ENCODE results near the gene ECSCR. TPM values are rescaled to one million over a fixed set of nuclear protein-coding genes. Genes with fewer than 3 reads are reported as not detected.
"Not testable (repeated sequence)": the region's sequence is repeated elsewhere in the genome, so short reads cannot be mapped to it uniquely, and the experiment has no call there.

ECSCR gene
- 10 to 100 TPM; 30.1 to 35.4 TPM for total RNA-seq

GRCh38 chr5:139462586-139463276, at the start of gene ECSCR:
TSS of gene ECSCR (minus strand) at chr5:139462743. CDS start at chr5:139462670, 73 bp downstream.
- Histone ChIP-seq H3K9me3 (no peaks in the 10 kb centered on the region), H3K4me3 (peak within 1 kb of the TSS; percentile 32 to 42), H3K27me3 (no peaks in the 10 kb centered on the region), H3K36me3 (no peaks in the 10 kb centered on the region), H3K27ac (peak within 1 kb of the TSS; percentile 46 to 75), H3K4me1 (no peaks in the 10 kb centered on the region)
- no peak for DNase-seq (ENCODE audit: low spot score)
- no peak for TF ChIP-seq CTCF (IDR thresholded peaks at IDR 0.05)

GRCh38 chr5:139504722-139505121, 42.2 kb upstream of the ECSCR start:
- not testable (repeated sequence) for DNase-seq (ENCODE audit: low spot score); H3K36me3 ChIP-seq; H3K4me3 ChIP-seq; H3K27me3 ChIP-seq; H3K27ac ChIP-seq; H3K4me1 ChIP-seq; H3K9me3 ChIP-seq

GRCh38 chr5:139503879-139504278, 41.3 kb upstream of the ECSCR start:
- H3K36me3 ChIP-seq; H3K4me1 ChIP-seq; H3K4me3 ChIP-seq; H3K27ac ChIP-seq; DNase-seq (ENCODE audit: low spot score); H3K9me3 ChIP-seq; H3K27me3 ChIP-seq: not testable (repeated sequence)

- H3K4me1 ChIP-seq; H3K27ac ChIP-seq; H3K9me3 ChIP-seq; H3K4me3 ChIP-seq; H3K27me3 ChIP-seq; H3K36me3 ChIP-seq; DNase-seq (ENCODE audit: low spot score): not testable (repeated sequence)
Observed at GRCh38 chr5:139503036-139503817, 40.7 kb upstream of the ECSCR start.

GRCh38 chr5:139501381-139501780, 38.8 kb upstream of the ECSCR start:
- Histone ChIP-seq H3K4me3 (no peak overlapping the region), H3K27ac (no peak overlapping the region), H3K4me1 (no peaks in the 10 kb centered on the region), H3K36me3 (no peaks in the 10 kb centered on the region), H3K9me3 (peaks cover 0 to 7% of the 10 kb centered on the region in 2 donors), H3K27me3 (no peaks in the 10 kb centered on the region)
- no peak for DNase-seq (ENCODE audit: low spot score)
- no peak for TF ChIP-seq CTCF (IDR thresholded peaks at IDR 0.05)

- Histone ChIP-seq H3K9me3 (no peaks in the 10 kb centered on the region), H3K36me3 (no peaks in the 10 kb centered on the region), H3K4me3 (no peak overlapping the region), H3K4me1 (peaks cover 0 to 20% of the 10 kb centered on the region in 2 donors), H3K27ac (peak overlapping the region; percentile 39 to 48), H3K27me3 (no peaks in the 10 kb centered on the region)
- TF ChIP-seq CTCF (IDR thresholded peaks at IDR 0.05), result no peak
- no peak for DNase-seq (ENCODE audit: low spot score)
Observed at GRCh38 chr5:139495638-139496435, 33.3 kb upstream of the ECSCR start.

GRCh38 chr5:139494832-139495231, 32.3 kb upstream of the ECSCR start:
- no peaks in the 10 kb centered on the region for H3K36me3 ChIP-seq
- TF ChIP-seq CTCF (IDR thresholded peaks at IDR 0.05), result no peak
- no peaks in the 10 kb centered on the region for H3K27me3 ChIP-seq
- peaks cover 0 to 20% of the 10 kb centered on the region in 2 donors for H3K4me1 ChIP-seq
- H3K4me3 ChIP-seq, result no peak overlapping the region
- no peaks in the 10 kb centered on the region for H3K9me3 ChIP-seq
- H3K27ac ChIP-seq, result no peak overlapping the region
- no peak for DNase-seq (ENCODE audit: low spot score)
